IPS DF 6.9 (cell line): ENCODE data around the gene SPACA7.

Experiments used
- DNase-seq: peaks from one replicate; pipeline ENCODE4 v3.0.0-alpha.2; 2013; ENCODE audit warnings: low read depth, low spot score
- H3K27ac ChIP-seq: one replicate; pipeline ENCODE4 v1.5.1; 2013; ENCODE audit warnings: low read length, control low read depth
- H3K27me3 ChIP-seq: 2 replicates; pipeline ENCODE4 v1.6.1; 2013; ENCODE audit warnings: mild to moderate bottlenecking, low read length; ENCODE audit not compliant: control insufficient read depth, insufficient read depth
- H3K36me3 ChIP-seq: 2 replicates; pipeline ENCODE4 v1.6.1; 2013; ENCODE audit warnings: low read length; ENCODE audit not compliant: control insufficient read depth, insufficient read depth
- H3K4me1 ChIP-seq: 2 replicates; pipeline ENCODE4 v1.6.1; 2013; ENCODE audit warnings: low read length; ENCODE audit not compliant: control insufficient read depth, insufficient read depth
- H3K4me3 ChIP-seq: 2 replicates; pipeline ENCODE4 v1.5.1; 2013; ENCODE audit warnings: mild to moderate bottlenecking, low read length
- H3K9me3 ChIP-seq: 2 replicates; pipeline ENCODE4 v1.6.1; 2013; ENCODE audit warnings: low read length, inconsistent platforms; ENCODE audit not compliant: control insufficient read depth, insufficient read depth
- WGBS: extraction: QIAGEN DNeasy Blood & Tissue Kit; methylation state at CpG from one replicate; pipeline ENCODE4 v1.1.7; 2013; ENCODE audit warnings: mixed read lengths, missing lambda C conversion rate; ENCODE audit not compliant: insufficient read length, insufficient coverage; 5-methylcytosine and 5-hydroxymethylcytosine counted together

SPACA7 gene

GRCh38 chr13:112447306-112447705 is 71.2 kb downstream of the SPACA7 start:
- Histone ChIP-seq H3K9me3 (no peaks in the 10 kb centered on the region), H3K4me3 (no peak overlapping the region), H3K27ac (no peak overlapping the region), H3K4me1 (peaks cover 1% of the 10 kb centered on the region; the same call in 1 of the 2 replicates), H3K36me3 (no peaks in the 10 kb centered on the region; the same call in 1 of the 2 replicates), H3K27me3 (no peaks in the 10 kb centered on the region)
- DNase-seq = no peak
- WGBS = no CpG with 5 or more reads among the region's 2 CpGs

GRCh38 chr13:112447761-112448603 is 71.8 kb downstream of the SPACA7 start:
- no peak for DNase-seq

GRCh38 chr13:112448621-112449544 is 72.7 kb downstream of the SPACA7 start:
- H3K4me1 ChIP-seq = peaks cover 1% of the 10 kb centered on the region; the same call in 1 of the 2 replicates
- no CpG with 5 or more reads among the region's 20 CpGs for WGBS
- no peaks in the 10 kb centered on the region for H3K9me3 ChIP-seq
- no peaks in the 10 kb centered on the region; the same call in 1 of the 2 replicates for H3K36me3 ChIP-seq
- no peak overlapping the region for H3K4me3 ChIP-seq
- H3K27ac ChIP-seq = no peak overlapping the region
- no peaks in the 10 kb centered on the region for H3K27me3 ChIP-seq
- no peak for DNase-seq

More at GRCh38 chr13:112447761-112448603, 71.8 kb downstream of the SPACA7 start:
- Histone ChIP-seq H3K9me3 (no peaks in the 10 kb centered on the region), H3K36me3 (no peaks in the 10 kb centered on the region; the same call in 1 of the 2 replicates), H3K4me1 (peaks cover 1% of the 10 kb centered on the region; the same call in 1 of the 2 replicates), H3K4me3 (no peak overlapping the region), H3K27me3 (no peaks in the 10 kb centered on the region), H3K27ac (no peak overlapping the region)
- WGBS = no CpG with 5 or more reads among the region's 27 CpGs

- Histone ChIP-seq H3K9me3 (no peaks in the 10 kb centered on the region), H3K4me1 (peaks cover 1% of the 10 kb centered on the region; the same call in 1 of the 2 replicates), H3K27ac (no peak overlapping the region), H3K36me3 (no peaks in the 10 kb centered on the region; the same call in 1 of the 2 replicates), H3K27me3 (no peaks in the 10 kb centered on the region), H3K4me3 (no peak overlapping the region)
- DNase-seq = no peak
- no CpG with 5 or more reads among the region's 16 CpGs for WGBS
These were observed 73.4 kb downstream of the SPACA7 start for GRCh38 chr13:112449545-112449930.

- Histone ChIP-seq H3K9me3 (no peaks in the 10 kb centered on the region), H3K27me3 (no peaks in the 10 kb centered on the region), H3K27ac (no peak overlapping the region), H3K4me3 (no peak overlapping the region), H3K36me3 (no peaks in the 10 kb centered on the region; the same call in 1 of the 2 replicates), H3K4me1 (peaks cover 1% of the 10 kb centered on the region; the same call in 1 of the 2 replicates)
- WGBS = 100% methylated on average over 1 of the region's 23 CpGs
- no peak for DNase-seq
These were observed 74.2 kb downstream of the SPACA7 start for GRCh38 chr13:112450118-112450903.

GRCh38 chr13:112450904-112451240 is 74.7 kb downstream of the SPACA7 start:
- WGBS = no CpG with 5 or more reads among the region's 9 CpGs
- peaks cover 1% of the 10 kb centered on the region; the same call in 1 of the 2 replicates for H3K4me1 ChIP-seq
- H3K36me3 ChIP-seq = no peaks in the 10 kb centered on the region; the same call in 1 of the 2 replicates
- no peak overlapping the region for H3K27ac ChIP-seq
- no peak overlapping the region for H3K4me3 ChIP-seq
- no peak for DNase-seq
- no peaks in the 10 kb centered on the region for H3K9me3 ChIP-seq
- H3K27me3 ChIP-seq = no peaks in the 10 kb centered on the region

- peaks cover 1% of the 10 kb centered on the region; the same call in 1 of the 2 replicates for H3K4me1 ChIP-seq
- WGBS = no CpG with 5 or more reads among the region's 43 CpGs
- no peaks in the 10 kb centered on the region; the same call in 1 of the 2 replicates for H3K36me3 ChIP-seq
- no peak overlapping the region for H3K4me3 ChIP-seq
- no peak for DNase-seq
- H3K9me3 ChIP-seq = no peaks in the 10 kb centered on the region
- H3K27me3 ChIP-seq = no peaks in the 10 kb centered on the region
- H3K27ac ChIP-seq = no peak overlapping the region
These were observed 75.6 kb downstream of the SPACA7 start for GRCh38 chr13:112451512-112452379.

- H3K4me3 ChIP-seq = no peak overlapping the region
- no peaks in the 10 kb centered on the region for H3K9me3 ChIP-seq
- no peaks in the 10 kb centered on the region; the same call in 1 of the 2 replicates for H3K36me3 ChIP-seq
- H3K27me3 ChIP-seq = no peaks in the 10 kb centered on the region
- DNase-seq = no peak
- peaks cover 1% of the 10 kb centered on the region; the same call in 1 of the 2 replicates for H3K4me1 ChIP-seq
- no peak overlapping the region for H3K27ac ChIP-seq
- no CpG with 5 or more reads among the region's 36 CpGs for whole genome bisulfite sequencing
These were observed 76.4 kb downstream of the SPACA7 start for GRCh38 chr13:112452380-112453206.
